OCI-LY3 (cell line): ENCODE results near the gene ZNF432.

ENCODE experiments used
- CTCF ChIP-seq: fragments of 200-600, 300-600 bp; sonication (generic); IDR thresholded peaks from 2 replicates; pipeline ENCODE4 v1.5.1; 2014; ENCODE audit warnings: antibody characterized with exemption, low read length, low read depth
- EZH2phosphoT487 ChIP-seq: fragments of 200-600 bp; shearing (Covaris generic); IDR thresholded peaks from 2 replicates; pipeline ENCODE4 v1.6.1; 2018; ENCODE audit warnings: antibody characterized with exemption, mixed run types, low read depth

GRCh38 chr19:52070496-52070895 is 21.9 kb upstream of the ZNF432 start:
- TF ChIP-seq CTCF (no peak), EZH2phosphoT487 (no peak)
